ENCODE data around the gene COBLL1. TPM values are rescaled to one million over a fixed set of nuclear protein-coding genes. Genes with fewer than 3 reads are reported as not detected.

COBLL1 gene
- total RNA-seq, 1 donor, result 13.4 TPM

- H3K4me3 ChIP-seq (ENCODE audit: low read depth, low read length), result no peak overlapping the region
- DNase-seq (ENCODE audit: low read depth), result no peak
- TF ChIP-seq CTCF (IDR thresholded peaks at IDR 0.05; ENCODE audit: insufficient read depth, low read depth, low read length), result no peak
These were observed 68.0 kb downstream of the COBLL1 start for GRCh38 chr2:164773635-164774034.

- no peak for DNase-seq (ENCODE audit: low read depth)
- no peak for TF ChIP-seq CTCF (IDR thresholded peaks at IDR 0.05; ENCODE audit: insufficient read depth, low read depth, low read length)
- no peak overlapping the region for H3K4me3 ChIP-seq (ENCODE audit: low read depth, low read length)
These were observed 68.5 kb downstream of the COBLL1 start for GRCh38 chr2:164773091-164773490.

- DNase-seq (ENCODE audit: low read depth), result peak; percentile 47
- no peak for TF ChIP-seq CTCF (IDR thresholded peaks at IDR 0.05; ENCODE audit: insufficient read depth, low read depth, low read length)
- H3K4me3 ChIP-seq (ENCODE audit: low read depth, low read length), result no peak overlapping the region
These were observed 69.7 kb downstream of the COBLL1 start for GRCh38 chr2:164771897-164772296.

- no peak overlapping the region for H3K4me3 ChIP-seq (ENCODE audit: low read depth, low read length)
- no peak for DNase-seq (ENCODE audit: low read depth)
- no peak for TF ChIP-seq CTCF (IDR thresholded peaks at IDR 0.05; ENCODE audit: insufficient read depth, low read depth, low read length)
These were observed 71.2 kb downstream of the COBLL1 start for GRCh38 chr2:164770421-164770916.

- DNase-seq (ENCODE audit: low read depth), result no peak
- no peak for TF ChIP-seq CTCF (IDR thresholded peaks at IDR 0.05; ENCODE audit: insufficient read depth, low read depth, low read length)
- H3K4me3 ChIP-seq (ENCODE audit: low read depth, low read length), result no peak overlapping the region
These were observed 74.7 kb downstream of the COBLL1 start for GRCh38 chr2:164766954-164767320.

GRCh38 chr2:164766216-164766953 lies 75.2 kb downstream of the COBLL1 start:
- TF ChIP-seq CTCF (IDR thresholded peaks at IDR 0.05; ENCODE audit: insufficient read depth, low read depth, low read length), result no peak
- DNase-seq (ENCODE audit: low read depth), result no peak

GRCh38 chr2:164764996-164765395 lies 76.6 kb downstream of the COBLL1 start:
- H3K4me3 ChIP-seq (ENCODE audit: low read depth, low read length), result no peak overlapping the region
- peak; percentile 33 for DNase-seq (ENCODE audit: low read depth)
- TF ChIP-seq CTCF (IDR thresholded peaks at IDR 0.05; ENCODE audit: insufficient read depth, low read depth, low read length), result no peak

More at GRCh38 chr2:164766216-164766953, 75.2 kb downstream of the COBLL1 start:
- no peak overlapping the region for H3K4me3 ChIP-seq (ENCODE audit: low read depth, low read length)

All from fibroblast of villous mesenchyme (primary cell).